GM04504 (cell line): ENCODE measurements around the gene RPL4.

ENCODE experiments used
- DNase-seq: peaks from one replicate; pipeline ENCODE4 v3.0.0-alpha.2; 2012; ENCODE audit warnings: low read depth

Gene RPL4

DNA sequence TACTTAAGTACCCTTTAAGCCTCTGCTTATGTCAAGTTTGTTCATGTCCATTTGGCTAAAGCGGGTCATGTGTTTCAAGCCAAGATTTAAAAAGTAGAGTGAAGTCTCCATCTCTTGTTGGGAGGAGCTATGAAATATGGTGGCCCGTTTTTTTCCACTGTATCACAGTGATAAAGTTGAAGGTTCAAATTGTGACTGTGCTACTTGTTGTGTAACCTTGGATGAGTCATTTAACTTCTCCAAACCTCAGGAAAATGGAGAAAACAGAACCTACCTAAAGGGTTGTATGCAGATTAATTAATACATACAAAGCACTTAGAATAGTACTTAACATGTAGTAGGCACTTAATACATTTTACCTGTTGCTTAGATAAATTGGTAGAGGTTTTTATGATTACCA, 50.5 kb downstream of the RPL4 start:
- no peak for DNase-seq

DNA sequence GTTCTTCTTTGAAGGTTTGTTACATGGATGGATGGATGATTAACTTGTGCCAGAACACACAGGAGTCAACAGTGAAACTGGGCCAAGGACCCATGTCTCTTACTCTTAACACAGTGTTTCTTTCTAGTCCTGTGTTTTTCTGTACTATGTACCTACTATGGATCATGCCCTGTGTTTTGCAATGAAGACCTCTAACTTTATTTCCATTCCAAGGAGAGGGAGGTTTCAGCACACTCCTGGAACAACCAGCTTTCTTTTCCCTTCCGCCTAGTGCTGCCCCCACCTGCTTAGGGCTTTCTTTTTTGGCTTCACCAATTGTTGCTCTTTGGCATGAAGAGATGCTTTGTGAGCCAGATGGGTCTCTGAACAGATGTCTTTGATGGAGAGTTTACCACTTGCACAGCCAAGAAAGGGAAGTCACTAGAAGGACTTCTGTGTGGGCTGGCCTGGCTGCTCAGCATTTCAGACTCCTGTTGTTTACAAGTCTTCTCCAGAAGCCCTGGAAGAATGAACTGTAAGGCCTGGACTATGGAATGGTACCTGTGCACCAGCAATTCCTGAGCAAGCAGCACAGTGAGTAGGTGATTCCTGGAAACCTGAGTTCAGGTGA, 51.6 kb downstream of the RPL4 start:
- no peak for DNase-seq

DNA sequence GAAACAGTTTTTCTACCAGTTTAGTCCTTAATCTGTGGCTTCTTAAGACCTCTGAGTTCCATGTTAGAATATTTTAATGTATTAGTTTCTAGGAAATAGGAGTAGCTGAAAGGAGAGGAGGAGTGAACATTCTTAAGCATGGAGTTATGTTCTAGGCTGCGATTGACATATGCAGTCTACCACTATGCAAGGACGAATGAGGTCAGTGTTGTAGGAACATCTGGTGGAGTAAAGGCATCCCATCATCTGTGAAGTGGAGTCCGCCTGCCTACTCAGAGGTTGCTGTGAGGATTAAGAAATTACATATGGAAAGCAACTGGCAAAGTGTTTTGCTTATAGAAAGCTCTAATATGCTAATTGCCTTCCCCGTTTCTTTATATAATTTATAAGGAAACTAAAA, 52.2 kb downstream of the RPL4 start:
- DNase-seq = no peak
